PC-3 (cell line): Measurements from ENCODE around the gene GCGR. TPM values are rescaled to one million over a fixed set of nuclear protein-coding genes. Genes with fewer than 3 reads are reported as not detected.

Experiments used
- ATAC-seq: fragments of 200-7000 bp; cut with Tn5 transposase; 2 replicates; pipeline ENCODE4 v1.9.1; 2020; ENCODE audit warnings: mild to moderate bottlenecking, moderate library complexity
- BruUV-seq: library from RNA; stranded (reverse); fragments of 400-500 nt; replicated peaks from 2 replicates; lab custom pipeline; 2021; lab: Mats Ljungman, UMichigan
- CTCF ChIA-PET: fragments of 300-600 bp; sonication (Branson Sonifier 250); formaldehyde crosslinking; loops from one replicate; lab custom pipeline; 2022; ENCODE audit warnings: antibody characterized with exemption; lab: Charles Lee
- POLR2A ChIA-PET: fragments of 300-600 bp; sonication (Branson Sonifier 250); formaldehyde crosslinking; loops from one replicate; lab custom pipeline; 2022; ENCODE audit warnings: antibody characterized with exemption; ENCODE audit not compliant: unreplicated experiment; lab: Charles Lee
- DNase-seq: peaks from one replicate; pipeline ENCODE4 v3.0.0-alpha.2; 2015
- H2AFZ ChIP-seq: fragments of 300-600 bp; sonication (generic); 2 replicates; pipeline ENCODE4 v1.6.0; 2016; ENCODE audit warnings: antibody characterized with exemption, low read length
- H3F3A ChIP-seq: fragments of 300-600 bp; sonication (generic); one replicate; pipeline ENCODE4 v1.6.0; 2017; ENCODE audit warnings: antibody characterized with exemption, low read length, control low read depth, mild to moderate bottlenecking; ENCODE audit not compliant: unreplicated experiment
- H3K27ac ChIP-seq: fragments of 300-600 bp; sonication (generic); 2 replicates; pipeline ENCODE4 v1.5.1; 2016; ENCODE audit warnings: mild to moderate bottlenecking, low read length
- H3K27me3 ChIP-seq: fragments of 300-600 bp; sonication (generic); 2 replicates; pipeline ENCODE4 v1.6.1; 2016; ENCODE audit warnings: low read length, mixed read lengths
- H3K36me3 ChIP-seq: fragments of 300-600 bp; sonication (generic); 2 replicates; pipeline ENCODE4 v1.6.1; 2016; ENCODE audit warnings: low read depth, mixed run types, low read length, mixed read lengths
- H3K4me1 ChIP-seq: fragments of 300-600 bp; sonication (generic); 2 replicates; pipeline ENCODE4 v1.5.1; 2016; ENCODE audit warnings: low read length; ENCODE audit not compliant: insufficient read depth
- H3K4me2 ChIP-seq: fragments of 300-600 bp; sonication (generic); 2 replicates; pipeline ENCODE4 v1.6.0; 2016; ENCODE audit warnings: low read length
- H3K4me3 ChIP-seq: fragments of 300-600 bp; sonication (generic); 2 replicates; pipeline ENCODE4 v1.5.1; 2016; ENCODE audit warnings: mild to moderate bottlenecking, low read length, mixed read lengths
- H3K79me2 ChIP-seq: fragments of 300-600 bp; sonication (generic); 2 replicates; pipeline ENCODE4 v1.6.1; 2017; ENCODE audit warnings: low read length, mixed read lengths
- H3K9ac ChIP-seq: fragments of 300-600 bp; sonication (generic); 2 replicates; pipeline ENCODE4 v1.6.0; 2016; ENCODE audit warnings: mild to moderate bottlenecking, low read length
- H3K9me2 ChIP-seq: fragments of 300-600 bp; sonication (generic); replicated peaks from 2 replicates; pipeline ENCODE4 v1.6.1; 2016; ENCODE audit warnings: mixed run types, low read length, mixed read lengths
- H3K9me3 ChIP-seq: fragments of 300-600 bp; sonication (generic); 2 replicates; pipeline ENCODE4 v1.6.1; 2016; ENCODE audit warnings: low read length, mixed read lengths
- H4K20me1 ChIP-seq: fragments of 300-600 bp; sonication (generic); 2 replicates; pipeline ENCODE4 v1.6.1; 2016; ENCODE audit warnings: low read length, mixed read lengths
- CTCF ChIP-seq: fragments of 300-600 bp; sonication (generic); conservative IDR thresholded peaks from 2 replicates; pipeline ENCODE4 v1.5.1; 2017; ENCODE audit warnings: antibody characterized with exemption, low read depth, mild to moderate bottlenecking, low read length
- EZH2 ChIP-seq: fragments of 300-600 bp; sonication (generic); IDR thresholded peaks from one replicate; pipeline ENCODE4 v1.6.1; 2017; ENCODE audit warnings: antibody characterized with exemption, mild to moderate bottlenecking, low read length; ENCODE audit not compliant: unreplicated experiment
- EZH2phosphoT487 ChIP-seq: fragments of 300-600 bp; sonication (generic); IDR thresholded peaks from 2 replicates; pipeline ENCODE4 v1.6.1; 2018; ENCODE audit warnings: mild to moderate bottlenecking, antibody characterized with exemption, low read length, borderline replicate concordance
- intact Hi-C: fragments of 100-400 bp; cut with micrococcal nuclease; formaldehyde crosslinking; loops from 2 replicates; pipeline ENCODE4 v1.9.0; 2023
- total RNA-seq: library from RNA; depleted of rRNA; stranded (reverse); fragments of >200 nt; gene quantifications from 2 replicates; pipeline ENCODE4 v1.2.3, GENCODE V29; 2014

GCGR gene
- total RNA-seq, 1 experiment from 2014 or later = 0.11 TPM

GRCh38 chr17:81805707-81806460 is 1.9 kb downstream of the GCGR start:
- no peak for DNase-seq
- Histone ChIP-seq H3F3A (no peaks in the 10 kb centered on the region), H3K4me1 (no peaks in the 10 kb centered on the region), H3K27me3 (peaks cover 63% of the 10 kb centered on the region), H3K36me3 (no peaks in the 10 kb centered on the region), H3K9me3 (no peaks in the 10 kb centered on the region), H3K27ac (no peak overlapping the region), H3K79me2 (no peaks in the 10 kb centered on the region), H3K9me2 (no peaks in the 10 kb centered on the region), H3K9ac (no peak overlapping the region), H3K4me3 (no peak overlapping the region), H4K20me1 (no peaks in the 10 kb centered on the region), H2AFZ (no peak overlapping the region), H3K4me2 (no peak overlapping the region)
- TF ChIP-seq EZH2 (no peak), CTCF (no peak), EZH2phosphoT487 (no peak)
- POLR2A ChIA-PET = no interaction called here
- CTCF ChIA-PET = no interaction called here
- ATAC-seq = no peak
- intact Hi-C loops = no loop called here
- no TSS peak for BruUV-seq

- H3K27ac ChIP-seq = no peak overlapping the region
- DNase-seq (no peak), ATAC-seq (0 out of 2 replicates have a peak, but pooled peaks have one; percentile 5)
- no peak overlapping the region for H2AFZ ChIP-seq
- H3K4me1 ChIP-seq = no peaks in the 10 kb centered on the region
- BruUV-seq = no TSS peak
- H3K27me3 ChIP-seq = peaks cover 63% of the 10 kb centered on the region
- H3F3A ChIP-seq = no peaks in the 10 kb centered on the region
- no peaks in the 10 kb centered on the region for H4K20me1 ChIP-seq
- POLR2A ChIA-PET = no interaction called here
- no peaks in the 10 kb centered on the region for H3K9me2 ChIP-seq
- TF ChIP-seq CTCF = no peak
- TF ChIP-seq EZH2 = no peak
- no peak for TF ChIP-seq EZH2phosphoT487
- CTCF ChIA-PET = no interaction called here
- no peaks in the 10 kb centered on the region for H3K9me3 ChIP-seq
- no peak overlapping the region for H3K4me3 ChIP-seq
- no peaks in the 10 kb centered on the region for H3K36me3 ChIP-seq
- H3K4me2 ChIP-seq = no peak overlapping the region
- H3K79me2 ChIP-seq = no peaks in the 10 kb centered on the region
- H3K9ac ChIP-seq = no peak overlapping the region
- intact Hi-C loops = no loop called here
These were observed 2.7 kb downstream of the GCGR start for GRCh38 chr17:81806461-81807209.

- H3K4me1 ChIP-seq = no peaks in the 10 kb centered on the region
- H3K36me3 ChIP-seq = no peaks in the 10 kb centered on the region
- no peaks in the 10 kb centered on the region for H3K9me3 ChIP-seq
- no peak for DNase-seq
- no peak overlapping the region for H3K4me3 ChIP-seq
- no peak overlapping the region for H2AFZ ChIP-seq
- no peaks in the 10 kb centered on the region for H4K20me1 ChIP-seq
- H3F3A ChIP-seq = no peaks in the 10 kb centered on the region
- BruUV-seq = no TSS peak
- ChIA-PET CTCF (no interaction called here), POLR2A (no interaction called here)
- H3K27ac ChIP-seq = no peak overlapping the region
- H3K79me2 ChIP-seq = no peaks in the 10 kb centered on the region
- H3K27me3 ChIP-seq = peaks cover 60% of the 10 kb centered on the region
- H3K9me2 ChIP-seq = no peaks in the 10 kb centered on the region
- H3K9ac ChIP-seq = no peak overlapping the region
- no peak overlapping the region for H3K4me2 ChIP-seq
- no peak for TF ChIP-seq EZH2
- no peak for TF ChIP-seq EZH2phosphoT487
- TF ChIP-seq CTCF = no peak
- intact Hi-C loops = no loop called here
- ATAC-seq = 0 out of 2 replicates have a peak, but pooled peaks have one; percentile 4
These were observed 3.3 kb downstream of the GCGR start for GRCh38 chr17:81807210-81807719.
